Left ventricle myocardium inferior (tissue), 1 donor: ENCODE measurements around the gene HACD3. TPM values are rescaled to one million over a fixed set of nuclear protein-coding genes. Genes with fewer than 3 reads are reported as not detected.
"Not testable (repeated sequence)": the region's sequence is repeated elsewhere in the genome, so short reads cannot be mapped to it uniquely, and the experiment has no call there.

Experiments
- DNase-seq: peaks from one replicate; pipeline ENCODE4 v3.0.0-alpha.2; 2020
- H3K27ac ChIP-seq: fragments of 200-600 bp; replicated peaks from 2 replicates; pipeline ENCODE4 v1.8.0; 2021
- H3K27me3 ChIP-seq: fragments of 200-600 bp; 2 replicates; pipeline ENCODE4 v1.8.0; 2021; ENCODE audit warnings: low read depth
- H3K36me3 ChIP-seq: fragments of 200-600 bp; 2 replicates; pipeline ENCODE4 v1.8.0; 2021
- H3K4me1 ChIP-seq: fragments of 200-600 bp; 2 replicates; pipeline ENCODE4 v1.8.0; 2021
- H3K4me3 ChIP-seq: fragments of 200-600 bp; 2 replicates; pipeline ENCODE4 v1.8.0; 2021; ENCODE audit warnings: mild to moderate bottlenecking, moderate library complexity
- H3K9me3 ChIP-seq: fragments of 200-600 bp; replicated peaks from 2 replicates; pipeline ENCODE4 v1.8.0; 2021
- intact Hi-C: fragments of 100-400 bp; cut with micrococcal nuclease; formaldehyde crosslinking; loops from one replicate; pipeline ENCODE4 v1.11.0; 2022
- total RNA-seq: library from RNA; stranded (reverse); fragmentation: NEBNext Ultra II Directional; extraction: Animal tissue kit (Norgen Biotek cat#: 25700); gene quantifications from one replicate; pipeline ENCODE4 v1.2.1, GENCODE V29; 2021
- TF ChIP-seq, protein P1 (sequence below): fragments of 200-600 bp; IDR thresholded peaks from 2 replicates; pipeline ENCODE4 v1.8.0; 2021; ENCODE audit warnings: antibody characterized with exemption, mild to moderate bottlenecking, borderline replicate concordance
- donor health status: DM: no; HTN: yes; CAD: no; lungs with severe emphysema.

The HACD3 gene
- total RNA-seq, 1 donor from 2014 or later, result 8.9 TPM

DNA sequence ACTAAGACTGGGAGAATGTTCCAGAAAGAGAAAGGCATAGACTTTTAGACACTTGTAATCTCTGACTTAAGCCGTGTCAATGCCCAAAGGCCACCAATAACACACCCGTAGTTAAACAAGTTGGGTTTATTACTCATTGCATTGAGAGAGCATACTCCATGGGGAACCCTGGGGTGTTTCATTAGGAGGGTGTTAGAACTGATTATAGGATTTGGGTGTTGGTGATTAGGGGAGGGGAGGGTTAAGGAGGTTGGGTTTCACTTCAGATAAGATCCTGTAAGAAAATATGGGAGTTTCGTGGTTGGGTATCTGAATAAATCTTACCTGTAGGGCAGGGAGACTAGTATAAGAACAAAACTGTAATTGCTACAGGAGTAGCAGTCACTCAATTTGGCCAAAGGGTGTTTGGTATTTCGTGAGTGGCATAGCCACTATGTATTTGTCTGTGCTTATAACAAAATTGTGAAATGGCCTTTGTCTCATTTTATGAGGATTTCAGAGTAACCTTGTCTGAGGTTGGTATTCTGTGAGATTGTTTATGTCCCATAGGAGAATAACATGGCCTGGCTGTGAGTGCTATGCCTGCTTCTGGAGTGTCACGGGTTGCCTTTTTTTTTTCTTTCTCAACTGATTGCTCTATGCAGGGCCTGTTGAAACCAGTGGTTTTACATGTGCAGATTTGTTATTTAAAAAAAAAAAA is 2.9 kb downstream of the HACD3 start:
- H3K9me3 ChIP-seq, result no peaks in the 10 kb centered on the region
- no peaks in the 10 kb centered on the region for H3K27me3 ChIP-seq
- TF ChIP-seq, protein P1, sequence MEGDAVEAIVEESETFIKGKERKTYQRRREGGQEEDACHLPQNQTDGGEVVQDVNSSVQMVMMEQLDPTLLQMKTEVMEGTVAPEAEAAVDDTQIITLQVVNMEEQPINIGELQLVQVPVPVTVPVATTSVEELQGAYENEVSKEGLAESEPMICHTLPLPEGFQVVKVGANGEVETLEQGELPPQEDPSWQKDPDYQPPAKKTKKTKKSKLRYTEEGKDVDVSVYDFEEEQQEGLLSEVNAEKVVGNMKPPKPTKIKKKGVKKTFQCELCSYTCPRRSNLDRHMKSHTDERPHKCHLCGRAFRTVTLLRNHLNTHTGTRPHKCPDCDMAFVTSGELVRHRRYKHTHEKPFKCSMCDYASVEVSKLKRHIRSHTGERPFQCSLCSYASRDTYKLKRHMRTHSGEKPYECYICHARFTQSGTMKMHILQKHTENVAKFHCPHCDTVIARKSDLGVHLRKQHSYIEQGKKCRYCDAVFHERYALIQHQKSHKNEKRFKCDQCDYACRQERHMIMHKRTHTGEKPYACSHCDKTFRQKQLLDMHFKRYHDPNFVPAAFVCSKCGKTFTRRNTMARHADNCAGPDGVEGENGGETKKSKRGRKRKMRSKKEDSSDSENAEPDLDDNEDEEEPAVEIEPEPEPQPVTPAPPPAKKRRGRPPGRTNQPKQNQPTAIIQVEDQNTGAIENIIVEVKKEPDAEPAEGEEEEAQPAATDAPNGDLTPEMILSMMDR, result no peak
- H3K4me3 ChIP-seq, result no peak overlapping the region
- DNase-seq, result no peak
- peaks cover 35% of the 10 kb centered on the region for H3K4me1 ChIP-seq
- intact Hi-C loops, result no loop called here
- H3K36me3 ChIP-seq, result no peaks in the 10 kb centered on the region
- H3K27ac ChIP-seq, result no peak overlapping the region

DNA sequence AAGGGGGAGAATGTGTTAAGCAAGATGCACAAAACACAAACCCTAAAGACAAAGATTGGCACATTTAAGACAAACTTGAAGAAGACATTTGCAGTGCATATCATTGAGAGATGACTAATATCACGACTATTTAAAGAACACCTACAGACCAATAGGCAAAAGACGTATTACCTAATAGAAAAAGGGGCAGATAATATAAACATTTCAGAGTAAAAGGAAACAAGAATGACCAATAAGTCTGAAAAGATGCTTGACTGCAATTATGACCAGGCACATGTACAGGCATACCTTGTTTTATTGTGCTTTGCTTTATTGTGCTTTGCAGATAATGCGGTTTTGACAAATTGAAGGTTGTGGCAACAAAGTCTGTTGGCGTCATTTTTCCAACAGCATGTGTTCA is 4.9 kb downstream of the HACD3 start:
- no peak for DNase-seq
- H3K9me3 ChIP-seq, result no peaks in the 10 kb centered on the region
- intact Hi-C loops, result no loop called here

DNA sequence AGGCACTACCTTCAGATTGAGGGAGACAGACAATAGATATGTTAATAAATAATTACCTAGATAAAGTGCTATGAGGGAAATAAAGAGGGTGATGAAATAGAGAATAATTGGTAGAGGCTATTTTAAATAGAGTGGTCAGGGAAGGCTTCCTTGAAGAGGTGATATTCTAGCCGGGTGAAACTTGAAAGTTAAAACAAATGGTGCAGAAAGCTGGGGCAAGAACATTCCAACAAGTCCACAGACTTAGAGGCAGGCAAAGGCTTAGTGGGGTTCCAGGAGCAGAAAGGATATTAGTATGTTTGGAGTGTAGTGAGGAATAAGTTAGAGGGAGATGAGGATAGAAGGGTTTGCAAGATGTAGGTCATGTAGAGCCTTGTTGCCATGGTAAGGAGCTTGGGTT is 10.1 kb downstream of the HACD3 start:
- H3K9me3 ChIP-seq, result no peaks in the 10 kb centered on the region
- TF ChIP-seq, protein P1, result no peak
- no peaks in the 10 kb centered on the region for H3K4me1 ChIP-seq
- no peaks in the 10 kb centered on the region for H3K36me3 ChIP-seq
- intact Hi-C loops, result no loop called here
- H3K27ac ChIP-seq, result no peak overlapping the region
- no peak overlapping the region for H3K4me3 ChIP-seq
- H3K27me3 ChIP-seq, result no peaks in the 10 kb centered on the region
- no peak for DNase-seq

More for the DNA sequence above, 4.9 kb downstream of the HACD3 start:
- Histone ChIP-seq H3K4me1 (peaks cover 28% of the 10 kb centered on the region), H3K27me3 (no peaks in the 10 kb centered on the region), H3K36me3 (no peaks in the 10 kb centered on the region), H3K27ac (no peak overlapping the region), H3K4me3 (no peak overlapping the region)
- TF ChIP-seq, protein P1, result no peak

DNA sequence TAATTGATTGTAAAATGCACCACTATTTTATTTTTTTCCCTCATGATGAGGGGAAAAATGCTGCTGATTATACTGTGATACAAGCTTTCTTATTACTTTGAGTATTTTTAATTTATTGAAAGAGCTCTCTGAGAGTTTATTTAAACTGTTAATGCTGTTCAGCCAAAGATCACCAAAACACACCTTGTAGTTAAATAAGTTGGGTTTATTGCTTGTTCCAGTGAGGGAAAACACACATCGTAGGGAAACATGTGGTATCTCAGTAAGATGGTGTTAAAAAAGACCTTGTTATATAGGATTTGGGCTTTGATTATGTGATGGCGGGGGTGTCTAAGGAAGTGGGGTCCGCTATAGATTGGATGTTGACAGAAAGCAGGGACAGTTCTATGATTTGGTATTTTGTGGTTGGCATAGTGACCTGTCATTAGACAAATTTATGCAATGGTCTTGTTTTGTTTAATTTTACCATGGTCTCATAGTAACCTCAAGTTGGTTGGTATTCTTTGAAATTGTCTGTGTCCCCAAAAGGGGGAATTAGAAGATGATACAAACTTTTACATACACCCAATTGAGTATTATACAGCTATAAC is 11.1 kb downstream of the HACD3 start:
- intact Hi-C loops, result no loop called here
- TF ChIP-seq, protein P1, result no peak

DNA sequence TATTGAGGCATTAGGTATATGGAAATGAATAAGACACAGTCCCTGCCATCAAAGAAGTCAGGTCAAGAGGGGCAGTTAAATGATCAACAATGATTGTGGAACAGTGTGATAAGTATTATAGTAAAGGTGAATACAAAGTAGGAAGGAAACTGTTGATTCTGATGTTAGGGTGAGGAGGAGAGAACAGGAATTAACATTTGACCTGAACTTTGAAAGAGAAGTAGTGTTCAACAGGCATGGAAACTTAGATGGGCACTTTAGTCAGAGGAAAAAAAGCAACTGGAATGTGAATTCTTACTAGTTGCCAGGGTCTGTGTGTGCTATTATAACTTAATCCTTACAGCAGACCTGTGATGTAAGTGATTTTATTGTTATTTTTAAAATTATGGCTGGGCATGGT is 17.6 kb downstream of the HACD3 start:
- H3K4me1 ChIP-seq, result peaks cover 6% of the 10 kb centered on the region
- no peak overlapping the region for H3K4me3 ChIP-seq
- no peak overlapping the region for H3K27ac ChIP-seq
- no peaks in the 10 kb centered on the region for H3K9me3 ChIP-seq
- H3K27me3 ChIP-seq, result no peaks in the 10 kb centered on the region
- H3K36me3 ChIP-seq, result no peaks in the 10 kb centered on the region
- intact Hi-C loops, result no loop called here
- TF ChIP-seq, protein P1, result no peak
- DNase-seq, result no peak

More for the DNA sequence above, 11.1 kb downstream of the HACD3 start:
- no peaks in the 10 kb centered on the region for H3K9me3 ChIP-seq
- H3K4me1 ChIP-seq, result no peaks in the 10 kb centered on the region
- no peak overlapping the region for H3K27ac ChIP-seq
- no peak overlapping the region for H3K4me3 ChIP-seq
- no peaks in the 10 kb centered on the region for H3K36me3 ChIP-seq
- H3K27me3 ChIP-seq, result no peaks in the 10 kb centered on the region
- DNase-seq, result no peak

DNA sequence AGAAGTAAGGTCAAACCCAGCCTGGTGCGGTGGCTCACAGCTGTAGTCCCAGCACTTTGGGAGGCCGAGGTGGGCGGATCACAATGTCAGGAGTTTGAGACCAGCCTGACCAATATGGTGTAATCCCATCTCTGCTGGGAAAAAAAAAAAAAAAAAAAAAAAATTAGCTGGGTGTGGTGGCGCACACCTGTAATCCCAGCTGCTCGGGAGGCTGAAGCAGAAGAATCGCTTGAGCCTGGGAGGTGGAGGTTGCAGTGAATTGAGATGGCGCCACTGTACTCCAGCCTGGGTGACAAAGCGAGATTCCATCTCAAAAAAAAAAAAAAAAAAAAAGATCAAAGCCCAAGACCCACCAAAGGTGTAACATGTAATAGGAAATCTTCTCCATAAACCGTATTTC is 19.0 kb downstream of the HACD3 start:
- H3K27me3 ChIP-seq, DNase-seq, H3K36me3 ChIP-seq, H3K4me1 ChIP-seq, H3K9me3 ChIP-seq, H3K27ac ChIP-seq, intact Hi-C loops, H3K4me3 ChIP-seq: not testable (repeated sequence)
